ENCODE data around the gene TSC22D1.
"Not testable (repeated sequence)": the region's sequence is repeated elsewhere in the genome, so short reads cannot be mapped to it uniquely, and the experiment has no call there.

TSC22D1 gene

GRCh38 chr13:44573071-44573470 is 3.1 kb downstream of the TSC22D1 start:
- DNase-seq = no peak

- DNase-seq = no peak
Measured at GRCh38 chr13:44566601-44567000, 9.5 kb downstream of the TSC22D1 start.

DNA sequence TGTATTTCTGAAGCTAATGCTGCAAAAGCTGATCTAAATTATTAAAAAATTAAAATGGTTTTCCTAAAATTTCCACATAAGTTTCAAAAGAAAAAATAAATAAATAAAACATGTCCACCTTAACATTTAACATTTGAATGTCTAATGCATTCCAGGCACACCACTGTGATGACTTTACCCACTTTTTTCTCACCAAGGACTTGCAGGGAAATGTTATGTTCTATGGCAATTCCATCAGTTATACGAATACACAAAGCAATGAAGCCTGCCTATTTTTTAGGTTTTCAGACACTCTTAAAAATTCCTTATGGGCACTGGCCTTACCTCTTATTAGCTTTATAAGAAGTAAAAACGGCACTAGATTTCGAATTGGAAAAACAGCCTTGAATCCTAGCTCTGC is 10.2 kb downstream of the TSC22D1 start:
- peak; percentile 23 for DNase-seq

DNA sequence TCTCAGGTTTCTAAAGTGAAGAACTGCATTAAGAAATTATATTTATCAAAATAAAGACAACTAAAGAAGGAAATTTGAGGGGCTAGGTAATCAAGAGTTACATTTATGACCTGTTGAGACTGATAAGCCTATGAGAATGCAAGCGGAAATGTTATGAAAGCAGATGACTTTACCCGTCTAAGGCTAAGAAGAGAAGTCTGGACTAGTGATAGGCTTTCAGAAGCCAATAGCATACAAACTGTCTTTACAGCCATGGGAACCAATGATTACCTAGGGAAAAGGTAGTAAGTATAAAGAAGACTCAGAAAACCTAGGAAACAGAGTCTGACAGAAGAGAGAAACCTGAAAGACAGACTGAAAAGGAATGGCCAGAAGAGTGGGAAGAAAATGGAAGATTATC is 11.2 kb downstream of the TSC22D1 start:
- DNase-seq = no peak

DNA sequence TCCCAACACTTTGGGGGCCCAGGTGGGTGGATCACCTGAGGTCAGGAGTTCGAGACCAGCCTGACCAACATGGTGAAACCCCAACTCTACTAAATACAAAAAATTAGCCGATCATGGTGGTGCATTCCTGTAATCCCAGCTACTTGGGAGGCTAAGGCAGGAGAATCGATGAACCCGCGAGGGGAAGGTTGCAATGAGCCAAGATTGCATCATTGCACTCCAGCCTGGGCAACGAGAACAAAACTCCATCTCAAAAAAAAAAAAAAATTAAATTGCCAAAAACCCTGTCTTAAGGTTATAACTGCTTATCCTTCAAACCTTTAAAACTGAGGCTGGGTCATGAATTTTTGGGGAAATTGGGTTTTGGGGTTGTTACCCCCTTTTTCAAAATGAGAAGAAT is 13.3 kb downstream of the TSC22D1 start:
- DNase-seq = not testable (repeated sequence)

GRCh38 chr13:44561351-44561750 is 14.8 kb downstream of the TSC22D1 start:
- DNase-seq = no peak

DNA sequence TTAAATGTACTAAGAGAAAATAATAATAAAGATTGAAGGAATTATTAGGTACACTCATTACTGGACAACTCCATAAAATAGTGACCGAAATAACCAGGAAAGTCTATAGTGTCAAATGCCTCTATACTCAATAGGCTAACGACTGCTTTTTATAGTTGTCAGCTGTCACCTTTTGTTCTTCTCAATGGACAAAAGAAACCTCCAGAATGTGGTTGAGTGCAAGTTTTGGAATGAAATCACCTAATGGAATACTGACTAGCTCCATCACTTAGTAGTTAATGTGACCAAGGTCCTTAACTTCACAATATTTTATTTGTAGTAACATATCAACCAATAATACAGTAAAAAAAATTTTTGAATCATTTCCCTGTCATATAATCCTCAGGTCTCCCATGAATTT is 18.1 kb downstream of the TSC22D1 start:
- DNase-seq = no peak

DNA sequence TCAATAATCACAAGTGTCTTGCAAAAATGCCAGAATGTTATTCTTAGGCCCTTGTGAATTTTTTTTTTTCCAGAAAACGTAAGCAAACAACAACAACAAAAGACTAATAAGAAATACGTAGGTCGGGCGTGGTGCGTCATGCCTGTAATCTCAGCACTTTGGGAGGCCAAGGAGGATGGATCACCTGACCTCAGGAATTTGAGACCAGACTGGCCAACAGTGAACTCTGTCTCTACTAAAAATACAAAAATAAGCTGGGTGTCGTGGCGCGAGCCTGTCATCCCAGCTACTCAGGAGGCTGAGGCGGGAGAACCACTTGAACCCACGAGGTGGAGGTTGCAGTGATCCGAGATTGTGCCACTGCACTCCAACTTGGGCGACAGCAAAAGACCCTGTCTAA is 20.9 kb downstream of the TSC22D1 start:
- no peak for DNase-seq

GRCh38 chr13:44549476-44549875 is 26.7 kb downstream of the TSC22D1 start:
- DNase-seq = no peak

GRCh38 chr13:44546164-44546563 is 30.0 kb downstream of the TSC22D1 start:
- no peak for DNase-seq

GRCh38 chr13:44543369-44543768 is 32.8 kb downstream of the TSC22D1 start:
- no peak for DNase-seq

GRCh38 chr13:44542361-44542760 is 33.8 kb downstream of the TSC22D1 start:
- DNase-seq = no peak

DNA sequence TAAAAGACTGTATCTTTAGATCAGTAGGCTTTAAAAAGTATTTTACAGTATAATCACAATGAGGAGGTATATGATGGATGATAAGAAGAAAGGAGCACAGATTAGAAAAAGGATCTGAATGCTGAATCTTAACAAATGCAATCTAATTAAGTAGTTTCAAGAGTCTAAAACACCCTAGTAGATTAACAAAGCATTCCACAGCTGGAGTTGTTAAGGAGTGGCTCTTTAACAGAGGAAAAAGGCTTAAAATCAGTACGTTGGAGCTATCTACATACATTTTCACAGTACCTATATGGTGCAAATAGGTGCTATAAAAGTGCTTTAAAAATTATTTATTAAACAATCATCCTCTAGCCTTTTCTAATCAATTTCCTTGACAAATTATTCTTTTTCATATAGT is 34.5 kb downstream of the TSC22D1 start:
- DNase-seq = no peak

DNA sequence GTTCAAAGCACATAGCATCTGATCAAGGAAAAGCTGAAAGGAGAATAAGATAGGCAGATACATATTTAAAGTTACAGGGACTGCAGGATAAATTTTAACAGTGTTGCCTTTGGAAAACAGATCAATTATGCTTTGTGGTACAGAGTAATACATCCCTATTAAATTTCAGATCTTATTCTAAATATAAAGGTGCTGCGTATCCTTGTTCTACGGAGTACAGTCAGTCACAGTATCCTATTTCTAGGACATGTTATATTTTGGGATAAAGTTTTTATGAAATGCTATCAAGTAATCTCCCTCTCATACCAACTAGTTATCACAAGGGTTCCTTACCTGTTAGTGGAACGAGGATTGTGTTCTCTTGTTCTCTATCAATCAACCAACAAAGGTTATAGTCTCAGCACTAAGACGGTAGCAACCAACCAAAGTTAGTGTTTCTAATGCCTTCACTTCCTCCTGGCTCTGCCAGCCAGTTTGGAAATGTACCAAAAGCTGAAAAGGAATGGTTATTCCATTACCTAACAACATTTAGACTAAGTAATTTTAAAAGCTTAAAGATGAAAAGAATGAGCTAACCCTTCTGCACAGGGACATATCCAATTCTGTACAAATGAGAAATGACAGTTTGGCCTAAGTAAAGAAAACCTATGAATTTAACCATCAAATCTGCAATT is 35.2 kb downstream of the TSC22D1 start:
- no peak for DNase-seq

DNA sequence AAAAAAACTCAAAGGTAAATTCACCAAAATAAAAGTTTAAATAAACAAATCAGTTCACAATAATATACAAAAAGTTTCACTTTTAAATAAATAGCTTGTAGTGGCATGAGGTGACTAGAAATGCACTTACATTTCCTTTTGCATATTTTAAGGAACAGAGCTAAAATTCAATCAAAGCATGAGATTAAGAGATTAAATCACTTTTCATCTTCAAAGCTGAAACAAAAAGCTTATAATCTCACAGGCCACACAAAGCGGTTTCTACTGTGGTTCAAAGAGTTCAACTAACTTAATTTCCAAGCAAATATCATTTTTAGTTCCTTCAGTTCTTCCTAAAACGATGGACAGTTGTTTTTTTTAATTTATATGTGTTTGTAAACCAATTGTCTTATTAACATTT is 38.9 kb downstream of the TSC22D1 start:
- DNase-seq = no peak

- peak; percentile 42 for DNase-seq
Measured at GRCh38 chr13:44523146-44524015, 52.7 kb downstream of the TSC22D1 start.

- DNase-seq = no peak
Measured at GRCh38 chr13:44519642-44520041, 56.5 kb downstream of the TSC22D1 start.

GRCh38 chr13:44516771-44517170 is 59.4 kb downstream of the TSC22D1 start:
- DNase-seq = no peak

- DNase-seq = no peak
Measured at GRCh38 chr13:44514278-44514677, 61.9 kb downstream of the TSC22D1 start.

- not testable (repeated sequence) for DNase-seq
Measured at GRCh38 chr13:44509853-44510252, 66.3 kb downstream of the TSC22D1 start.

- DNase-seq = no peak
Measured at GRCh38 chr13:44508562-44509077, 67.5 kb downstream of the TSC22D1 start.

DNA sequence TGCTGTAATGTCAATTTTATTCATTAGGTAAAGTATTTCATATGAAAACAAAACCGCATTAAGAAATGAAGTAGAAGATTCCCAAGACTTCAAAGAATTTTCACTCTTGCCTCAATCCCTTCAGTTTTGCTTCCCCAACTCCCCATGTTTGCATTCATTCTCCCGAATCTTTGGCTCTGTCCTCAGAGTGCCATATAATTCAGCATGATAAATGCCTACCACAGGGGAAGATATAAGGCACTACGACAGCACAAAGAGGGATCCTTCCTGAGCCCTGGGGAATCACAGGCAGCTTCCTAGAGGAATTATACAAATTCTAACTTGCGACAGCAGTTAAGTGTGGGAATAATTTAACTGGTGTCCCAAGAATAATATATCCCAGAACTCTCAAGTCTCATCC is 68.5 kb downstream of the TSC22D1 start:
- peak; percentile 73 for DNase-seq

DNA sequence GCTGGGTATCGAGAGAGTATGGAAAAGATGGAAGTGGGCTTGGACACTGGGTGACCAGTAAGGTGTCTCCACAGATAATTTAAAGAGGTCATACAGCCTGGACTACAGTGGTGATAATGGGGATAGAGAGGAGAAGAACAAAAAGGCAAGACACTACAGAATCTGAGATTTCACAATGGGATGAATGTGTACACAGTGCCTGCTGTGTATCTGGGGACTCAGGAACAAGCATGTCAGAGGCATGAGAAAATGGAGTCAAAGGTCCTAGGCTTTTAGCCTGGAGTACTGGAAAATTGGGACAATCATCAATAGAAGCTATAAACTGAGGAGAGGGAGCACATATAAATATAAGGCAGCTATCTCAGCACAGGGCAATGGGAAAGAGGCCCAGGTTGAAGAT is 69.4 kb downstream of the TSC22D1 start:
- no peak for DNase-seq

GRCh38 chr13:44506251-44506650 is 69.9 kb downstream of the TSC22D1 start:
- no peak for DNase-seq
